H7 (cell line): ENCODE data around the gene CARHSP1. TPM values are rescaled to one million over a fixed set of nuclear protein-coding genes. Genes with fewer than 3 reads are reported as not detected.
"Not testable (repeated sequence)": the region's sequence is repeated elsewhere in the genome, so short reads cannot be mapped to it uniquely, and the experiment has no call there.

Experiments used
- DNase-seq: peaks from one replicate; pipeline ENCODE4 v3.0.0; 2012
- H3K27me3 ChIP-seq: 2 replicates; pipeline ENCODE4 v1.6.0; 2011; ENCODE audit warnings: mild to moderate bottlenecking, low read length; ENCODE audit not compliant: control insufficient read depth, insufficient read depth
- H3K36me3 ChIP-seq: replicated peaks from 2 replicates; pipeline ENCODE4 v1.5.1; 2011; ENCODE audit warnings: low read length; ENCODE audit not compliant: control insufficient read depth, insufficient read depth
- H3K4me3 ChIP-seq: 2 replicates; pipeline ENCODE4 v1.5.1; 2011; ENCODE audit warnings: low read depth, mild to moderate bottlenecking, control low read depth, low read length, moderate library complexity; ENCODE audit not compliant: insufficient read depth
- total RNA-seq: library from RNA; depleted of rRNA; stranded (reverse); fragments of >200 nt; shearing (Covaris generic); gene quantifications from 2 replicates; pipeline ENCODE4 v1.2.3, GENCODE V29; 2014; rRNA removed

The CARHSP1 gene
- total RNA-seq = 324 and 345 TPM in 2 replicates

- DNase-seq = peak; percentile 100
- no peaks in the 10 kb centered on the region for H3K27me3 ChIP-seq
- peaks cover 1% of the 10 kb centered on the region for H3K36me3 ChIP-seq
- peak within 1 kb of the TSS; percentile 83 for H3K4me3 ChIP-seq
These were observed at the start of gene CARHSP1 for GRCh38 chr16:8868416-8869211. Gene CARHSP1, minus strand, starts transcription at chr16:8869006. Its CDS starts 9,678 bp downstream, at chr16:8859328.

GRCh38 chr16:8917336-8917735, 48.5 kb upstream of the CARHSP1 start:
- H3K36me3 ChIP-seq = peaks cover 36% of the 10 kb centered on the region
- DNase-seq, H3K4me3 ChIP-seq, H3K27me3 ChIP-seq: not testable (repeated sequence)

GRCh38 chr16:8916541-8917225, 47.9 kb upstream of the CARHSP1 start:
- no peak for DNase-seq
- Histone ChIP-seq H3K4me3 (no peak overlapping the region), H3K27me3 (no peaks in the 10 kb centered on the region), H3K36me3 (peaks cover 33% of the 10 kb centered on the region)

GRCh38 chr16:8915722-8916301, 47.0 kb upstream of the CARHSP1 start:
- H3K36me3 ChIP-seq = peaks cover 29% of the 10 kb centered on the region
- DNase-seq = no peak
- H3K4me3 ChIP-seq = no peak overlapping the region
- H3K27me3 ChIP-seq = no peaks in the 10 kb centered on the region

GRCh38 chr16:8914098-8914497, 45.3 kb upstream of the CARHSP1 start:
- Histone ChIP-seq H3K4me3 (no peak overlapping the region), H3K27me3 (no peaks in the 10 kb centered on the region), H3K36me3 (peaks cover 27% of the 10 kb centered on the region)
- no peak for DNase-seq

- no peak overlapping the region for H3K4me3 ChIP-seq
- H3K36me3 ChIP-seq = peaks cover 32% of the 10 kb centered on the region
- DNase-seq = no peak
- no peaks in the 10 kb centered on the region for H3K27me3 ChIP-seq
These were observed 44.0 kb upstream of the CARHSP1 start for GRCh38 chr16:8912793-8913192.

GRCh38 chr16:8910811-8911210, 42.0 kb upstream of the CARHSP1 start:
- Histone ChIP-seq H3K4me3 (no peak overlapping the region), H3K27me3 (no peaks in the 10 kb centered on the region), H3K36me3 (peaks cover 32% of the 10 kb centered on the region)
- DNase-seq = no peak

- Histone ChIP-seq H3K4me3 (no peak overlapping the region), H3K27me3 (no peaks in the 10 kb centered on the region), H3K36me3 (peaks cover 31% of the 10 kb centered on the region)
- DNase-seq = no peak
These were observed 40.1 kb upstream of the CARHSP1 start for GRCh38 chr16:8908810-8909468.

GRCh38 chr16:8907096-8907495, 38.3 kb upstream of the CARHSP1 start:
- DNase-seq = no peak

GRCh38 chr16:8905795-8906591, 37.2 kb upstream of the CARHSP1 start:
- no peak overlapping the region for H3K4me3 ChIP-seq
- peaks cover 48% of the 10 kb centered on the region for H3K36me3 ChIP-seq
- DNase-seq = peak; percentile 85
- no peaks in the 10 kb centered on the region for H3K27me3 ChIP-seq

More at GRCh38 chr16:8907096-8907495, 38.3 kb upstream of the CARHSP1 start:
- no peaks in the 10 kb centered on the region for H3K27me3 ChIP-seq
- H3K4me3 ChIP-seq = no peak overlapping the region
- peaks cover 41% of the 10 kb centered on the region for H3K36me3 ChIP-seq

- peaks cover 46% of the 10 kb centered on the region for H3K36me3 ChIP-seq
- no peaks in the 10 kb centered on the region for H3K27me3 ChIP-seq
- peak; percentile 67 for DNase-seq
- no peak overlapping the region for H3K4me3 ChIP-seq
These were observed 36.5 kb upstream of the CARHSP1 start for GRCh38 chr16:8905168-8905762.

GRCh38 chr16:8904018-8904430, 35.2 kb upstream of the CARHSP1 start:
- H3K4me3 ChIP-seq = no peak overlapping the region
- no peak for DNase-seq
- no peaks in the 10 kb centered on the region for H3K27me3 ChIP-seq
- peaks cover 45% of the 10 kb centered on the region for H3K36me3 ChIP-seq

GRCh38 chr16:8903004-8903403, 34.2 kb upstream of the CARHSP1 start:
- no peak for DNase-seq
- Histone ChIP-seq H3K27me3 (no peaks in the 10 kb centered on the region), H3K36me3 (peaks cover 45% of the 10 kb centered on the region), H3K4me3 (no peak overlapping the region)
